K562 (cell line): Measurements from ENCODE around the gene UBE2G2. TPM values are rescaled to one million over a fixed set of nuclear protein-coding genes. Genes with fewer than 3 reads are reported as not detected.

Experiments
- ATAC-seq: fragments of 200-7000 bp; cut with Tn5 transposase; 3 replicates; pipeline ENCODE4 v1.9.1; 2020; ENCODE audit warnings: moderate library complexity
- BruUV-seq: library from RNA; stranded (reverse); fragments of 400-500 nt; replicated peaks from 2 replicates; lab custom pipeline; 2021; lab: Mats Ljungman, UMichigan
- CTCF ChIA-PET: fragments of 300-600 bp; formaldehyde crosslinking; extraction: SDS; loops from one replicate; lab custom pipeline; 2021; ENCODE audit warnings: low intra/inter-chr PET ratio; lab: Yijun Ruan, JAX
- POLR2A ChIA-PET: fragments of 300-600, 350-650 bp; sonication (Branson Sonifier 250); formaldehyde crosslinking; extraction: SDS; loops from one replicate; lab custom pipeline; 2021; ENCODE audit warnings: antibody characterized with exemption, inconsistent platforms; lab: Yijun Ruan, JAX
- DNase-seq, 4 experiments: peaks; one replicate each; pipeline versions ENCODE4 v3.0.0 to v3.0.0-alpha.2; 2011 to 2018; ENCODE audit warnings: low spot score in 3 of 4, mixed read lengths in 3 of 4; ENCODE audit errors: extremely low read depth in 1 of 4
- FAIRE-seq: peaks from 2 replicates; lab custom pipeline; 2011; peaks lifted over from hg19 to GRCh38; lab: Jason Lieb, UNC
- H2AFZ ChIP-seq: 2 replicates; pipeline ENCODE4 v1.6.0; 2011; ENCODE audit warnings: low read depth, low read length, control low read depth, inconsistent platforms
- H3K27ac ChIP-seq: fragments of 200-600 bp; 3 replicates; pipeline ENCODE4 v1.8.0; 2011; ENCODE audit warnings: low read depth, mild to moderate bottlenecking, control low read depth, inconsistent platforms, low read length, moderate library complexity, mixed read lengths; ENCODE audit errors: extremely low read depth
- H3K27me3 ChIP-seq, 2 experiments: fragments of 300-600 bp in 1 of 2; 2 replicates in 1 of 2; 3 replicates in 1 of 2; pipeline versions ENCODE4 v1.6.0 to v1.8.0; 2011; ENCODE audit warnings: inconsistent platforms in 2 of 2, low read length in 2 of 2, mild to moderate bottlenecking in 1 of 2, mixed read lengths in 1 of 2, moderate library complexity in 1 of 2; ENCODE audit not compliant: control insufficient read depth in 2 of 2, insufficient read depth in 2 of 2
- H3K36me3 ChIP-seq: fragments of 300-600 bp; 3 replicates; pipeline ENCODE4 v1.8.0; 2011; ENCODE audit warnings: mild to moderate bottlenecking, low read length, inconsistent platforms; ENCODE audit not compliant: control insufficient read depth, insufficient read depth
- H3K4me1 ChIP-seq, 2 experiments: fragments of 200-600 bp in 1 of 2; replicated peaks in 1 of 2; 2 replicates in 1 of 2; 3 replicates in 1 of 2; pipeline versions ENCODE4 v1.5.1 to v1.8.0; 2011; ENCODE audit warnings: inconsistent platforms in 2 of 2, low read length in 2 of 2, mild to moderate bottlenecking in 1 of 2, mixed read lengths in 1 of 2, moderate library complexity in 1 of 2; ENCODE audit not compliant: control insufficient read depth in 2 of 2, insufficient read depth in 2 of 2
- H3K4me2 ChIP-seq: 2 replicates; pipeline ENCODE4 v1.6.1; 2011; ENCODE audit warnings: low read length, control low read depth, inconsistent platforms, mixed read lengths; ENCODE audit not compliant: insufficient read depth
- H3K4me3 ChIP-seq: fragments of 200-600 bp; sonication (generic), shearing (Covaris generic); 2 replicates; pipeline ENCODE4 v1.5.1; 2016; ENCODE audit warnings: control low read depth, inconsistent platforms
- H3K79me2 ChIP-seq: fragments of 200-600 bp; 3 replicates; pipeline ENCODE4 v1.8.0; 2011; ENCODE audit warnings: low read length, inconsistent platforms; ENCODE audit not compliant: control insufficient read depth, insufficient read depth
- H3K9ac ChIP-seq, 2 experiments: 2 replicates each; pipeline versions ENCODE4 v1.6.0 to v1.6.1; 2011; ENCODE audit warnings: low read depth in 2 of 2, low read length in 2 of 2, control low read depth in 1 of 2, inconsistent platforms in 1 of 2, mild to moderate bottlenecking in 1 of 2, mixed read lengths in 1 of 2; ENCODE audit not compliant: insufficient read depth in 1 of 2
- H3K9me1 ChIP-seq: one replicate; pipeline ENCODE4 v1.6.0; 2011; ENCODE audit warnings: inconsistent platforms, mild to moderate bottlenecking, low read length, moderate library complexity; ENCODE audit not compliant: control insufficient read depth, insufficient read depth
- H3K9me3 ChIP-seq: replicated peaks from 2 replicates; pipeline ENCODE4 v1.5.1; 2011; ENCODE audit warnings: low read depth, low read length, inconsistent platforms; ENCODE audit not compliant: control insufficient read depth, insufficient read depth
- H4K20me1 ChIP-seq: replicated peaks from 2 replicates; pipeline ENCODE4 v1.6.1; 2011; ENCODE audit warnings: low read length, inconsistent platforms, mixed read lengths; ENCODE audit not compliant: control insufficient read depth, insufficient read depth
- CAMTA2 ChIP-seq: fragments of 250-450 bp; sonication (Bioruptor Pico); conservative IDR thresholded peaks from 2 replicates; pipeline ENCODE4 v1.5.1; 2022
- FOXA3 ChIP-seq, 2 experiments: fragments of 450-650 bp in 1 of 2; sonication (generic) in 1 of 2; formaldehyde crosslinking; IDR thresholded peaks in 1 of 2; conservative IDR thresholded peaks in 1 of 2; 2 replicates each; pipeline versions ENCODE4 v1.4.0 to v1.8.0; 2020 to 2022; ENCODE audit warnings: mild to moderate bottlenecking in 2 of 2, missing genetic modification reagents in 1 of 2
- ID3 ChIP-seq, 2 experiments: fragments of 250-450 bp in 1 of 2; fragments of 450-650 bp in 1 of 2; sonication (Bioruptor Pico) in 1 of 2; IDR thresholded peaks; 2 replicates each; pipeline versions ENCODE4 v1.6.1 to v1.8.0; 2016 to 2021; ENCODE audit warnings: mild to moderate bottlenecking in 2 of 2, moderate library complexity in 2 of 2, missing compliant biosample characterization in 1 of 2, missing genetic modification characterization in 1 of 2
- NBN ChIP-seq: fragments of 450-650 bp; IDR thresholded peaks from 2 replicates; pipeline ENCODE4 v1.6.1; 2016; ENCODE audit warnings: low read depth, mild to moderate bottlenecking
- RAD21 ChIP-seq, 2 experiments: fragments of 250-450 bp in 1 of 2; fragments of 450-650 bp in 1 of 2; sonication (Bioruptor Pico) in 1 of 2; formaldehyde crosslinking in 1 of 2; IDR thresholded peaks in 1 of 2; conservative IDR thresholded peaks in 1 of 2; 2 replicates each; pipeline versions ENCODE4 v1.4.0 to v1.8.0; 2020 to 2022; ENCODE audit warnings: mild to moderate bottlenecking in 2 of 2, moderate library complexity in 1 of 2
- SETDB1 ChIP-seq: IDR thresholded peaks from one replicate; pipeline ENCODE4 v1.6.1; 2012; ENCODE audit warnings: low read length, control low read depth, inconsistent platforms
- SP1 ChIP-seq: sonication (generic); formaldehyde crosslinking; IDR thresholded peaks from 2 replicates; pipeline ENCODE4 v1.8.1; 2022; ENCODE audit warnings: mild to moderate bottlenecking, missing genetic modification reagents
- ZNF124 ChIP-seq: sonication (generic); formaldehyde crosslinking; IDR thresholded peaks from 2 replicates; pipeline ENCODE4 v1.8.1; 2022; ENCODE audit warnings: missing genetic modification reagents
- ZNF324 ChIP-seq: fragments of 250-450 bp; sonication (Bioruptor Pico); IDR thresholded peaks from 2 replicates; pipeline ENCODE4 v1.4.0; 2020; ENCODE audit warnings: mild to moderate bottlenecking
- ZNF639 ChIP-seq, 2 experiments: fragments of 200-800 bp in 1 of 2; sonication (Bioruptor generic) in 1 of 2; sonication (generic) in 1 of 2; formaldehyde crosslinking in 1 of 2; IDR thresholded peaks in 1 of 2; conservative IDR thresholded peaks in 1 of 2; 2 replicates each; pipeline versions ENCODE4 v1.5.0 to v1.6.1; 2016 to 2020; ENCODE audit warnings: missing compliant biosample characterization in 1 of 2, missing genetic modification characterization in 1 of 2, missing genetic modification reagents in 1 of 2
- ZNF740 ChIP-seq, 3 experiments: fragments of 200-800 bp in 1 of 3; sonication (Bioruptor generic) in 1 of 3; sonication (generic) in 1 of 3; formaldehyde crosslinking in 1 of 3; IDR thresholded peaks; 2 replicates each; pipeline versions ENCODE4 v1.6.1 to v1.8.0; 2016 to 2022; ENCODE audit warnings: mild to moderate bottlenecking in 2 of 3, missing compliant biosample characterization in 2 of 3, missing genetic modification characterization in 2 of 3, missing genetic modification reagents in 1 of 3
- WGBS: fragments of 100-300 bp; shearing (Covaris generic); methylation state at CpG from one replicate; pipeline ENCODE4 v1.1.6; 2016; ENCODE audit warnings: low coverage, mixed read lengths; ENCODE audit not compliant: insufficient coverage; ENCODE audit errors: missing lambda C conversion rate; 5-methylcytosine and 5-hydroxymethylcytosine counted together
- in situ Hi-C: fragments of 300-500 bp; cut with MboI; formaldehyde crosslinking; loops from 4 replicates; pipeline ENCODE4 v1.15.0; 2018; ENCODE audit warnings: inconsistent platforms, mixed read lengths
- intact Hi-C: fragments of 100-400 bp; cut with micrococcal nuclease; formaldehyde crosslinking; loops from 2 replicates; pipeline ENCODE4 v1.14.2; 2022
- polyA plus RNA-seq, 8 experiments: library from polyadenylated mRNA; depleted of rRNA in 4 of 8; stranded (reverse) in 5 of 8; unstranded in 3 of 8; fragments of >200 nt; fragmentation: Nextera tagmentation in 2 of 8; fragmentation: Illumina TruSeq in 1 of 8; extraction: Ambion mirVana in 2 of 8; extraction: Trizol in 1 of 8; gene quantifications; 2 replicates each; pipeline versions ENCODE4 v1.2.1 to v1.2.3, GENCODE V29; 2011 to 2014; ENCODE audit warnings: inconsistent platforms in 1 of 8, missing spikeins in 1 of 8
- total RNA-seq, 7 experiments: library from RNA; depleted of rRNA in 6 of 7; stranded (reverse); fragments of >200 nt in 6 of 7; fragmentation: Illumina TruSeq in 2 of 7; extraction: Trizol in 2 of 7; gene quantifications; 2 replicates each; pipeline versions ENCODE4 v1.2.1 to v1.2.3, GENCODE V29; 2011 to 2021; ENCODE audit warnings: low replicate concordance in 1 of 7
- TF ChIP-seq, protein P1 (sequence below): fragments of 450-650 bp; formaldehyde crosslinking; IDR thresholded peaks from 2 replicates; pipeline ENCODE4 v1.4.0; 2022; ENCODE audit warnings: missing genetic modification characterization
- TF ChIP-seq, protein P2 (sequence below): fragments of 450-650 bp; IDR thresholded peaks from one replicate; pipeline ENCODE4 v1.6.1; 2018; ENCODE audit warnings: mild to moderate bottlenecking, moderate library complexity; ENCODE audit not compliant: partially characterized antibody

UBE2G2 gene
- total and polyA plus RNA-seq, 9 of the 15 experiments (the other 6 are each of a cell fraction or from before 2014, with no cell fraction given): 47.5 to 225 (median 140) TPM

DNA sequence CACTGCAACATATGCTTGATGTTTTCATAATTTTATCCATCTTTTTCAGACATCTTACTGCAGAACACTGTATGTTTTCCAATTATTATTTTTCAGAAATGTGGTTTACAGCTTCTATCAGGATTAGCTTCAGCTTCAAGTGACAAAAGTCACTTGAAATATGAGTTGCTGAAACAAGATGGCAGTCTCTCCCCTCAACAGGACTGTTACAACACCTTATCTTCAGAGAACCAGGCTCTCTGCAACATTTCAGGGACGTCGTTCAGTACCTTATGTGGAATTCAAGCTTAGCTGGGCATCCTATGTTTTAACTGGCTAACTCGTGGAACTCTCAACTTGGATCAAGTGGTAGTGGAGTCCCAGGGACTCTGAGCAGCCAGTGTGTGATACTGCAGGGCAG, 2.0 kb upstream of the UBE2G2 start:
- peaks cover 79% of the 10 kb centered on the region for H3K36me3 ChIP-seq
- intact Hi-C loops (loop anchor here (2.0 to 5.0 kb wide), 2 partner anchors 44 to 71 kb away; no protein-coding TSS in a partner anchor), in situ Hi-C loops (no loop called here)
- peak in 2 of 4 experiments; percentile 51 to 69 for DNase-seq
- no peak overlapping the region for H2AFZ ChIP-seq
- H3K4me2 ChIP-seq: peak overlapping the region; percentile 15; the same call in 1 of the 2 replicates
- no peaks in the 10 kb centered on the region for H3K9me1 ChIP-seq
- H3K27ac ChIP-seq: peak overlapping the region; percentile 1; the same call in 1 of the 3 replicates
- FAIRE-seq: peak; percentile 84
- no peak overlapping the region for H3K4me3 ChIP-seq
- peak; percentile 4; the same call in 2 of the 3 replicates for ATAC-seq
- 15% methylated on average over 3 of the region's 3 CpGs for WGBS
- peaks cover 8% of the 10 kb centered on the region for H4K20me1 ChIP-seq
- H3K9me3 ChIP-seq: no peaks in the 10 kb centered on the region
- peaks cover 51% of the 10 kb centered on the region for H3K79me2 ChIP-seq
- no TSS peak for BruUV-seq
- ChIA-PET CTCF (interaction anchor here (1.2 kb wide), 1 partner anchor 105 kb away, joined by 3 read pairs; no protein-coding TSS in a partner anchor), POLR2A (interaction anchor here (0.6 to 5.5 kb wide), 7 partner anchors 9 to 958 kb away, joined by 3 to 33 read pairs (median 10); partner anchors contain the start of gene SUMO3)
- H3K9ac ChIP-seq: no peak overlapping the region
- H3K4me1 ChIP-seq: peaks cover 19 to 27% of the 10 kb centered on the region in 2 experiments
- H3K27me3 ChIP-seq: no peaks in the 10 kb centered on the region
- TF ChIP-seq NBN (no peak), SP1 (CRISPR knock-in tag) (no peak), CAMTA2 (no peak), RAD21 (CRISPR knock-in tag; conservative IDR thresholded peaks at IDR 0.05 in 1 of 2, IDR thresholded peaks at IDR 0.05 in 1 of 2) (peak; percentile 63 to 74), FOXA3 (CRISPR knock-in tag; conservative IDR thresholded peaks at IDR 0.05 in 1 of 2, IDR thresholded peaks at IDR 0.05 in 1 of 2) (no peak), ZNF639 (CRISPR knock-in tag; conservative IDR thresholded peaks at IDR 0.05 in 1 of 2, IDR thresholded peaks at IDR 0.05 in 1 of 2) (no peak), ZNF324 (CRISPR knock-in tag) (0 out of 2 replicates have a peak, but pooled peaks have one; percentile 5), ZNF740 (CRISPR knock-in tag; IDR thresholded peaks at IDR 0.05) (no peak), ZNF740 (tag; IDR thresholded peaks at IDR 0.05) (no peak), ID3 (CRISPR knock-in tag; IDR thresholded peaks at IDR 0.05) (no peak), ID3 (tag; IDR thresholded peaks at IDR 0.05) (no peak), ZNF124 (CRISPR knock-in tag) (no peak), SETDB1 (no peak)
- TF ChIP-seq, protein P1, sequence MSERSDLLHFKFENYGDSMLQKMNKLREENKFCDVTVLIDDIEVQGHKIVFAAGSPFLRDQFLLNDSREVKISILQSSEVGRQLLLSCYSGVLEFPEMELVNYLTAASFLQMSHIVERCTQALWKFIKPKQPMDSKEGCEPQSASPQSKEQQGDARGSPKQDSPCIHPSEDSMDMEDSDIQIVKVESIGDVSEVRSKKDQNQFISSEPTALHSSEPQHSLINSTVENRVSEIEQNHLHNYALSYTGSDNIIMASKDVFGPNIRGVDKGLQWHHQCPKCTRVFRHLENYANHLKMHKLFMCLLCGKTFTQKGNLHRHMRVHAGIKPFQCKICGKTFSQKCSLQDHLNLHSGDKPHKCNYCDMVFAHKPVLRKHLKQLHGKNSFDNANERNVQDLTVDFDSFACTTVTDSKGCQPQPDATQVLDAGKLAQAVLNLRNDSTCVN (CRISPR knock-in tag): no peak
- TF ChIP-seq, protein P2, sequence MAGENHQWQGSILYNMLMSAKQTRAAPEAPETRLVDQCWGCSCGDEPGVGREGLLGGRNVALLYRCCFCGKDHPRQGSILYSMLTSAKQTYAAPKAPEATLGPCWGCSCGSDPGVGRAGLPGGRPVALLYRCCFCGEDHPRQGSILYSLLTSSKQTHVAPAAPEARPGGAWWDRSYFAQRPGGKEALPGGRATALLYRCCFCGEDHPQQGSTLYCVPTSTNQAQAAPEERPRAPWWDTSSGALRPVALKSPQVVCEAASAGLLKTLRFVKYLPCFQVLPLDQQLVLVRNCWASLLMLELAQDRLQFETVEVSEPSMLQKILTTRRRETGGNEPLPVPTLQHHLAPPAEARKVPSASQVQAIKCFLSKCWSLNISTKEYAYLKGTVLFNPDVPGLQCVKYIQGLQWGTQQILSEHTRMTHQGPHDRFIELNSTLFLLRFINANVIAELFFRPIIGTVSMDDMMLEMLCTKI: no peak
